Stomach (tissue), 4 donors: ENCODE data around the gene RRBP1.

Experiments
- CTCF ChIP-seq, 7 experiments: fragments of 450-650 bp in 4 of 7; fragments of 200-600 bp in 3 of 7; sonication (generic) in 3 of 7; IDR thresholded peaks; one replicate each; pipeline ENCODE4 v1.5.1; 2016 to 2019; ENCODE audit warnings: antibody characterized with exemption in 7 of 7, control low read depth in 2 of 7, mild to moderate bottlenecking in 1 of 7
- EP300 ChIP-seq: sonication (generic); formaldehyde crosslinking; IDR thresholded peaks from one replicate; pipeline ENCODE4 v1.6.1; 2017; ENCODE audit warnings: antibody characterized with exemption
- POLR2A ChIP-seq, 4 donors: fragments of 450-650 bp; IDR thresholded peaks; one replicate each; pipeline ENCODE4 v1.6.1; 2016; ENCODE audit warnings: antibody characterized with exemption in 4 of 4, control low read depth in 2 of 4, mild to moderate bottlenecking in 1 of 4, moderate library complexity in 1 of 4
- POLR2AphosphoS5 ChIP-seq, 3 donors: sonication (generic); formaldehyde crosslinking; IDR thresholded peaks; one replicate each; pipeline ENCODE4 v1.6.1; 2016; ENCODE audit warnings: antibody characterized with exemption in 3 of 3

GRCh38 chr20:17628101-17628841, 53.8 kb downstream of the RRBP1 start:
- TF ChIP-seq CTCF (IDR thresholded peaks at IDR 0.05) = no peak
- TF ChIP-seq POLR2AphosphoS5 (IDR thresholded peaks at IDR 0.05) = no peak
- no peak for TF ChIP-seq POLR2A (IDR thresholded peaks at IDR 0.05)
- TF ChIP-seq EP300 = no peak
